ENCODE measurements around the gene LRRFIP2.

DNA sequence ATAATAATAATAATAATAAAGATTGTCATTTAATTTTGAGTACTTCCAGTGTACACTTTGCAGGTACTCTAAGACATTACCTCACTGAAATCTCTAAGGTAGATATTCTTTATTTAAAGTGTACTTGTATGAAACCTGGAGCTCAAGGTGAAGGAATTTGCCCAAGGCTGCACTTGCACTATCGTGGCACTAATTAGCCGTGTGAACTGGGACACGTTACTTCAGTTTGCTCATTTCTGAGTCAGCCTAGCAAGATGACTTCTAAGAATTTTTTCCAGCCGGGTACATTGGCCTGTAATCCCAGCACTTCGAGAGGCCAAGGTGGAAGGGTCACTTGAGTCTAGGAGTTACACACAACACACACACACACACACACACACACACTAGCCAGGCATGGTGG, 147.5 kb downstream of the LRRFIP2 start:
- no peak for TF ChIP-seq CTCF (IDR thresholded peaks at IDR 0.05)
- TF ChIP-seq POLR2A (IDR thresholded peaks at IDR 0.05) = no peak
